Hepatocyte (in vitro differentiated cells): ENCODE measurements around the gene SLC41A3. TPM values are rescaled to one million over a fixed set of nuclear protein-coding genes. Genes with fewer than 3 reads are reported as not detected.

Experiments used
- DNase-seq: peaks from one replicate; pipeline ENCODE4 v3.0.0-alpha.2; 2016; ENCODE audit warnings: low spot score
- H2AFZ ChIP-seq: fragments of 200-600 bp; sonication (generic); 2 replicates; pipeline ENCODE4 v1.6.0; 2016; ENCODE audit warnings: antibody characterized with exemption, mild to moderate bottlenecking
- H3K27ac ChIP-seq: fragments of 200-600 bp; sonication (generic); 2 replicates; pipeline ENCODE4 v1.5.1; 2016; ENCODE audit warnings: mild to moderate bottlenecking
- H3K27me3 ChIP-seq: fragments of 200-600 bp; sonication (generic); 2 replicates; pipeline ENCODE4 v1.6.1; 2016
- H3K36me3 ChIP-seq: fragments of 200-600 bp; sonication (generic); replicated peaks from 2 replicates; pipeline ENCODE4 v1.5.1; 2016; ENCODE audit warnings: low read depth; ENCODE audit not compliant: insufficient read depth
- H3K4me1 ChIP-seq: fragments of 200-600 bp; sonication (generic); 2 replicates; pipeline ENCODE4 v1.5.1; 2016; ENCODE audit warnings: mild to moderate bottlenecking, moderate library complexity; ENCODE audit not compliant: insufficient read depth
- H3K4me2 ChIP-seq: fragments of 200-600 bp; sonication (generic); 2 replicates; pipeline ENCODE4 v1.6.0; 2016
- H3K4me3 ChIP-seq: fragments of 200-600 bp; sonication (generic); 2 replicates; pipeline ENCODE4 v1.5.1; 2016; ENCODE audit warnings: mild to moderate bottlenecking
- H3K79me2 ChIP-seq: fragments of 200-600 bp; sonication (generic); 2 replicates; pipeline ENCODE4 v1.6.0; 2017; ENCODE audit warnings: mild to moderate bottlenecking
- H3K9me2 ChIP-seq: fragments of 200-600 bp; sonication (generic); replicated peaks from 2 replicates; pipeline ENCODE4 v1.6.0; 2017; ENCODE audit warnings: mild to moderate bottlenecking; ENCODE audit not compliant: insufficient read depth
- H3K9me3 ChIP-seq: fragments of 200-600 bp; sonication (generic); 2 replicates; pipeline ENCODE4 v1.5.1; 2016; ENCODE audit warnings: low read depth, mild to moderate bottlenecking
- H4K20me1 ChIP-seq: fragments of 200-600 bp; sonication (generic); 2 replicates; pipeline ENCODE4 v1.6.0; 2016; ENCODE audit warnings: mild to moderate bottlenecking; ENCODE audit not compliant: insufficient read depth, poor library complexity, severe bottlenecking
- EZH2 ChIP-seq: fragments of 200-600 bp; sonication (generic); IDR thresholded peaks from 2 replicates; pipeline ENCODE4 v1.6.1; 2016; ENCODE audit warnings: antibody characterized with exemption, mild to moderate bottlenecking, borderline replicate concordance
- EZH2phosphoT487 ChIP-seq: fragments of 200-600 bp; sonication (generic); IDR thresholded peaks from one replicate; pipeline ENCODE4 v1.6.1; 2018; ENCODE audit warnings: antibody characterized with exemption, mild to moderate bottlenecking, low read depth, moderate library complexity; ENCODE audit not compliant: unreplicated experiment, severe bottlenecking
- WGBS: methylation state at CpG from one replicate; pipeline ENCODE4 v1.1.6; 2016; ENCODE audit warnings: low lambda C conversion rate; ENCODE audit errors: missing lambda C conversion rate; 5-methylcytosine and 5-hydroxymethylcytosine counted together
- polyA plus RNA-seq: library from polyadenylated mRNA; unstranded; fragments of >200 nt; fragmentation: Nextera tagmentation; extraction: Ambion mirVana; gene quantifications from 2 replicates; pipeline ENCODE4 v1.2.1, GENCODE V29; 2016
- total RNA-seq: library from RNA; depleted of rRNA; stranded (reverse); fragments of >200 nt; gene quantifications from 2 replicates; pipeline ENCODE4 v1.2.3, GENCODE V29; 2014
- TF ChIP-seq, protein P1 (sequence below): fragments of 200-600 bp; sonication (generic); IDR thresholded peaks from 2 replicates; pipeline ENCODE4 v1.5.1; 2016; ENCODE audit warnings: antibody characterized with exemption, mild to moderate bottlenecking; ENCODE audit not compliant: poor library complexity

The SLC41A3 gene
- total and polyA plus RNA-seq, 2 experiments from 2014 or later: 29.3 to 43.4 TPM

- H3K9me2 ChIP-seq: no peaks in the 10 kb centered on the region
- H3K4me2 ChIP-seq: no peak overlapping the region
- no peaks in the 10 kb centered on the region for H3K36me3 ChIP-seq
- H3K4me1 ChIP-seq: no peaks in the 10 kb centered on the region
- TF ChIP-seq, protein P1, sequence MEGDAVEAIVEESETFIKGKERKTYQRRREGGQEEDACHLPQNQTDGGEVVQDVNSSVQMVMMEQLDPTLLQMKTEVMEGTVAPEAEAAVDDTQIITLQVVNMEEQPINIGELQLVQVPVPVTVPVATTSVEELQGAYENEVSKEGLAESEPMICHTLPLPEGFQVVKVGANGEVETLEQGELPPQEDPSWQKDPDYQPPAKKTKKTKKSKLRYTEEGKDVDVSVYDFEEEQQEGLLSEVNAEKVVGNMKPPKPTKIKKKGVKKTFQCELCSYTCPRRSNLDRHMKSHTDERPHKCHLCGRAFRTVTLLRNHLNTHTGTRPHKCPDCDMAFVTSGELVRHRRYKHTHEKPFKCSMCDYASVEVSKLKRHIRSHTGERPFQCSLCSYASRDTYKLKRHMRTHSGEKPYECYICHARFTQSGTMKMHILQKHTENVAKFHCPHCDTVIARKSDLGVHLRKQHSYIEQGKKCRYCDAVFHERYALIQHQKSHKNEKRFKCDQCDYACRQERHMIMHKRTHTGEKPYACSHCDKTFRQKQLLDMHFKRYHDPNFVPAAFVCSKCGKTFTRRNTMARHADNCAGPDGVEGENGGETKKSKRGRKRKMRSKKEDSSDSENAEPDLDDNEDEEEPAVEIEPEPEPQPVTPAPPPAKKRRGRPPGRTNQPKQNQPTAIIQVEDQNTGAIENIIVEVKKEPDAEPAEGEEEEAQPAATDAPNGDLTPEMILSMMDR: no peak
- no peak for TF ChIP-seq EZH2phosphoT487
- TF ChIP-seq EZH2: no peak
- no peak overlapping the region for H3K27ac ChIP-seq
- no peaks in the 10 kb centered on the region for H3K79me2 ChIP-seq
- H2AFZ ChIP-seq: no peak overlapping the region
- 93% methylated on average over 16 of the region's 16 CpGs for WGBS
- no peaks in the 10 kb centered on the region for H4K20me1 ChIP-seq
- no peaks in the 10 kb centered on the region for H3K27me3 ChIP-seq
- no peak overlapping the region for H3K4me3 ChIP-seq
- no peaks in the 10 kb centered on the region for H3K9me3 ChIP-seq
- peak; percentile 2 for DNase-seq
These were observed 21.8 kb upstream of the SLC41A3 start for GRCh38 chr3:126105691-126106187.

DNA sequence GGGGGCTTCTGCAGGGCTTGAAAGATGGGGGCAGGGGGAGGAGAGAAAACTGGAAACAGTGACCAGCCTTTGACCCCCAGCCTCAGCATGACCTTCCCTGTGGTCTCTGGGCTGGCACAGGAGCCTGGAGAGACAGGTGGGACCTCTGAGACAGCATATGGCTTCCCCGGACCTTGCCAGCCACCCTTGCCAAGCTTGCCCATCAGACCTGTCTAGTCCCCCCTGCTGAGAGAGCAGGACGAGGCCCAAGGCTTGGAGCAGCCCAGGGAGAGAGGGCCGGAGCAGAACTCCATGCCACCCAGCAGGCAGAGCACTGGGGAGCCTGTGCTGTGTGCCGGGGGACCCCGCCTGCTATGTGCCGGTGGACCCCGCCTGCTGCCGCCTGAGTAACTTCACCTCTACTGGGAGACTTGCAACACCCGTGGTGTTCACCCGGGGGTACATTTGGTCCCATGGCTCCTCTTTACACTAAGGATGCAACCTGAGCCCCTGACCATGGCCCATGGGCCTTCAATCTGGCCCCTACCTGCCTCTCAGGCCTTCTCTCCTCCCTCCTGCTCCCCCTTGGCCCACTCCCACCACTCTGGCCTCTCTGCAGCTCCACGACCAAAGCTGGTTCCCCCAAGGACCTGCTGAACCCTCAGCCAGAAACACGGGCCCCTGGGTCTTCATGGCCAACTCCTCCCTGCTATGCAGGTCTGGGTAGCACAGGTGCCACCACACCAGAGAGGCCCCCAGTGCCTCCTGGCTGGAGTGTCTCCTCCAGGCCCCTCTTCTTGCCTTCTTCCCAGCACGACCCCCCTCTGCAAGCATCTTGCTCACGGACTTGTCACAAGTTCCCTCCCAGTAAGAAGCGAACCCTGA lies 21.1 kb upstream of the SLC41A3 start:
- Histone ChIP-seq H3K4me2 (no peak overlapping the region), H2AFZ (no peak overlapping the region), H3K27ac (no peak overlapping the region), H3K27me3 (no peaks in the 10 kb centered on the region), H3K9me2 (no peaks in the 10 kb centered on the region), H3K36me3 (no peaks in the 10 kb centered on the region), H4K20me1 (no peaks in the 10 kb centered on the region), H3K79me2 (no peaks in the 10 kb centered on the region), H3K4me3 (no peak overlapping the region), H3K9me3 (no peaks in the 10 kb centered on the region), H3K4me1 (no peaks in the 10 kb centered on the region)
- TF ChIP-seq, protein P1: no peak
- DNase-seq: peak; percentile 2
- 95% methylated on average over 13 of the region's 15 CpGs for WGBS

DNA sequence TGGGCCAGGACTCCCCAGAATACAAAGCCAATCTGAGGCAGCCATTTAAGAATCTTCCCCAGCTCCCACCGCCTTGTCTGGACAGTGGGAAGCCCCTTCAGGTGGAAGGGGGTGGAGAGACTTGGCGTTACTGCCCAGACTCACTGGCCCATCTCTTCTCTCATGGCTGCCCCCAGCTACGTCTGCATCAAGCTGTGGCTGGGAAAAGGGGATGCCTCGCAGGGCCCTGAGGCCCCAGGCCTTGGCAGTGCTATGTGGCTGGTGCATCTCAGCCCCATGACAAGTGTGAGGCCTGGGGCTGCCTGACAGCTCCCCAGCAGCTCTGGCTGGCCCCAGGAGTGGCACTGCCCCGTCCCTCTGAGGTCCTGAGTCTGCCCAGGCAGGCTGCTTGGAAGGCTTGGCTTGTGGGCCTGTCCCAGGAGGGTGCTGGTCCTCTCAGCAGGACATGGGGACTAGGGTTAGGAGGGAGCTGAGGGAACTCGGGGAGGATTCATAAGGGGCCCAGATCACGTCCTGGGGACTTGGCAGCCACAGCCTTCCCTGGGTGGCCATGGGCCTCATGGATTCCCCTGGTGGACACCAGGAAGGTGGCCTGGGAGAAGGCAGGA lies 20.2 kb upstream of the SLC41A3 start:
- peak; percentile 1 for DNase-seq
- TF ChIP-seq EZH2phosphoT487 (no peak), EZH2 (no peak)
- TF ChIP-seq, protein P1: no peak
- Histone ChIP-seq H2AFZ (no peak overlapping the region), H3K4me2 (no peak overlapping the region), H3K9me2 (no peaks in the 10 kb centered on the region), H3K79me2 (no peaks in the 10 kb centered on the region), H3K27me3 (no peaks in the 10 kb centered on the region), H3K36me3 (no peaks in the 10 kb centered on the region), H3K4me1 (no peaks in the 10 kb centered on the region), H3K27ac (no peak overlapping the region), H3K9me3 (no peaks in the 10 kb centered on the region), H3K4me3 (no peak overlapping the region), H4K20me1 (no peaks in the 10 kb centered on the region)
- 85% methylated on average over 7 of the region's 7 CpGs for WGBS
